Panc1 (cell line): ENCODE measurements around the gene CELF1.
"Not testable (repeated sequence)": the region's sequence is repeated elsewhere in the genome, so short reads cannot be mapped to it uniquely, and the experiment has no call there.

Experiments
- POLR2AphosphoS5 ChIP-seq: IDR thresholded peaks from 2 replicates; pipeline ENCODE4 v1.6.1; 2012; ENCODE audit warnings: mild to moderate bottlenecking, low read depth, low read length, moderate library complexity
- SIN3A ChIP-seq: IDR thresholded peaks from 2 replicates; pipeline ENCODE4 v1.6.1; 2012; ENCODE audit warnings: low read depth, mild to moderate bottlenecking, low read length, moderate library complexity, borderline replicate concordance; ENCODE audit not compliant: insufficient read depth
- TF ChIP-seq, protein P1 (sequence below), 2 experiments: IDR thresholded peaks; 2 replicates each; pipeline ENCODE4 v1.6.1; 2011 to 2012; ENCODE audit warnings: low read depth in 2 of 2, control low read depth in 1 of 2, low read length in 1 of 2, mild to moderate bottlenecking in 1 of 2, moderate library complexity in 1 of 2; ENCODE audit not compliant: insufficient read depth in 1 of 2
- TF ChIP-seq, protein P2 (sequence below): fragments of 450-650 bp; IDR thresholded peaks from 2 replicates; pipeline ENCODE4 v1.5.1; 2017; ENCODE audit warnings: mild to moderate bottlenecking

DNA sequence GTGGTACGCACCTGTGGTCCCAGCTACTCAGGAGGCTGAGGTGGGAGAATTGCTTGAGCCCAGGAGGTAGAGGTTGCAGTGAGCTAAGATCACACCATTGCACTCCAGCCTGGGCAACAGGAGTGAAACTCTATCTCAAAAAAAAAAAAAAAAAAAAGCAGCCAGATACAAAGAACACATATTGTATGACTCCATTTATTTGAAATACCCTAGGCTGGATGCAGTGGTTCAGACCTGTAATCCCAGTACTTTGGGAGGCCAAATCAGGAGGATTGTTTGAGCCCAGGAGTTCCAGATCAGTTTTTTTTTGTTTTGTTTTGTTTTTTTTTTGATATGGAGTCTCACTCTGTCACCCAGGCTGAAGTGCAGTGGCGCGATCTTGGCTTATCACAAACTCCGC, 9.5 kb upstream of the CELF1 start:
- TF ChIP-seq, protein P1, sequence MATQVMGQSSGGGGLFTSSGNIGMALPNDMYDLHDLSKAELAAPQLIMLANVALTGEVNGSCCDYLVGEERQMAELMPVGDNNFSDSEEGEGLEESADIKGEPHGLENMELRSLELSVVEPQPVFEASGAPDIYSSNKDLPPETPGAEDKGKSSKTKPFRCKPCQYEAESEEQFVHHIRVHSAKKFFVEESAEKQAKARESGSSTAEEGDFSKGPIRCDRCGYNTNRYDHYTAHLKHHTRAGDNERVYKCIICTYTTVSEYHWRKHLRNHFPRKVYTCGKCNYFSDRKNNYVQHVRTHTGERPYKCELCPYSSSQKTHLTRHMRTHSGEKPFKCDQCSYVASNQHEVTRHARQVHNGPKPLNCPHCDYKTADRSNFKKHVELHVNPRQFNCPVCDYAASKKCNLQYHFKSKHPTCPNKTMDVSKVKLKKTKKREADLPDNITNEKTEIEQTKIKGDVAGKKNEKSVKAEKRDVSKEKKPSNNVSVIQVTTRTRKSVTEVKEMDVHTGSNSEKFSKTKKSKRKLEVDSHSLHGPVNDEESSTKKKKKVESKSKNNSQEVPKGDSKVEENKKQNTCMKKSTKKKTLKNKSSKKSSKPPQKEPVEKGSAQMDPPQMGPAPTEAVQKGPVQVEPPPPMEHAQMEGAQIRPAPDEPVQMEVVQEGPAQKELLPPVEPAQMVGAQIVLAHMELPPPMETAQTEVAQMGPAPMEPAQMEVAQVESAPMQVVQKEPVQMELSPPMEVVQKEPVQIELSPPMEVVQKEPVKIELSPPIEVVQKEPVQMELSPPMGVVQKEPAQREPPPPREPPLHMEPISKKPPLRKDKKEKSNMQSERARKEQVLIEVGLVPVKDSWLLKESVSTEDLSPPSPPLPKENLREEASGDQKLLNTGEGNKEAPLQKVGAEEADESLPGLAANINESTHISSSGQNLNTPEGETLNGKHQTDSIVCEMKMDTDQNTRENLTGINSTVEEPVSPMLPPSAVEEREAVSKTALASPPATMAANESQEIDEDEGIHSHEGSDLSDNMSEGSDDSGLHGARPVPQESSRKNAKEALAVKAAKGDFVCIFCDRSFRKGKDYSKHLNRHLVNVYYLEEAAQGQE (IDR thresholded peaks at IDR 0.05; ENCODE audit: insufficient read depth in 1 of 2, low read depth in 2 of 2, low read length in 1 of 2): not testable (repeated sequence)
- TF ChIP-seq, protein P2, sequence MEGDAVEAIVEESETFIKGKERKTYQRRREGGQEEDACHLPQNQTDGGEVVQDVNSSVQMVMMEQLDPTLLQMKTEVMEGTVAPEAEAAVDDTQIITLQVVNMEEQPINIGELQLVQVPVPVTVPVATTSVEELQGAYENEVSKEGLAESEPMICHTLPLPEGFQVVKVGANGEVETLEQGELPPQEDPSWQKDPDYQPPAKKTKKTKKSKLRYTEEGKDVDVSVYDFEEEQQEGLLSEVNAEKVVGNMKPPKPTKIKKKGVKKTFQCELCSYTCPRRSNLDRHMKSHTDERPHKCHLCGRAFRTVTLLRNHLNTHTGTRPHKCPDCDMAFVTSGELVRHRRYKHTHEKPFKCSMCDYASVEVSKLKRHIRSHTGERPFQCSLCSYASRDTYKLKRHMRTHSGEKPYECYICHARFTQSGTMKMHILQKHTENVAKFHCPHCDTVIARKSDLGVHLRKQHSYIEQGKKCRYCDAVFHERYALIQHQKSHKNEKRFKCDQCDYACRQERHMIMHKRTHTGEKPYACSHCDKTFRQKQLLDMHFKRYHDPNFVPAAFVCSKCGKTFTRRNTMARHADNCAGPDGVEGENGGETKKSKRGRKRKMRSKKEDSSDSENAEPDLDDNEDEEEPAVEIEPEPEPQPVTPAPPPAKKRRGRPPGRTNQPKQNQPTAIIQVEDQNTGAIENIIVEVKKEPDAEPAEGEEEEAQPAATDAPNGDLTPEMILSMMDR: not testable (repeated sequence)
- TF ChIP-seq POLR2AphosphoS5, SIN3A: not testable (repeated sequence)
